ACHN (cell line): Measurements from ENCODE around the gene C1QTNF6.

Experiments
- DNase-seq: peaks from one replicate; pipeline ENCODE4 v3.0.0-alpha.2; 2015
- in situ Hi-C: cut with HindIII; loops from 2 replicates; pipeline ENCODE4 v1.10.0; 2017; ENCODE audit warnings: low sequenced_read_pairs, low pct_ligation_motif_present, low pct_unique_long_range_greater_than_20kb

C1QTNF6 gene

DNA sequence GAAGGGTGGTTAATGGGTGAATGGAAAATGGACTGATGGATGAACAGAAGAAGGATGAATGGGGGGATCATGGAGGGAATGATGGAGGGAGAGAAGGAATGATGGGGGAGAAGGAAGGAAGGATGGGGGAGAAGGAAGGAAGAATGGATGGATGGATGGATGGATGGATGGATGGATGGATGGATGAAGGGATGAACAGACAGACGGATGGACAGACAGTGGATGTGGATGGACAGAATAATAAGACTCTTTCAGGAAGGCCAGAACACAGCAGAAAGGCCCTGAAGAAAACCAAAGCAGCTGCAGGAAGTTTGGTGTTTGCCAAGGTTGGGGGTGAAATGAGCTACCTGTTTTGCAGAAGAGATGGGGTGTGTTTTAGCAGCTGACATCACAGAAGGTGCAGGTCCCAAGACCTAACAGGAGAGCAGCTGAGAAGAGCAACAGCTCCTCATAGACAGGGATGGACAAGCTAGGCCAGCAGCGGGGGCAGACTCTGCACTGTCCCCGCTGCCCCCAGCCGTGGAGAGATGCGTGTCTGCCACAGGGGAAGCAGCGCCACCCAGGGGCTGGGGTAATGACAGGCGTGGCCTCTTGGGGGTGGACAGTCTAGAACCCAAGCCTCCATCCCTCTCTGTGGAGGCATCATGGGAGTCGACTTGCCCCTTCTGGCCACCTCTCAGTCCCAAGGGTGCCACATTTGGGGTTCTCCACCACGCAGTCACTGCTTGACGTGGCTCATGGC, 17.9 kb downstream of the C1QTNF6 start:
- in situ Hi-C loops: no loop called here

DNA sequence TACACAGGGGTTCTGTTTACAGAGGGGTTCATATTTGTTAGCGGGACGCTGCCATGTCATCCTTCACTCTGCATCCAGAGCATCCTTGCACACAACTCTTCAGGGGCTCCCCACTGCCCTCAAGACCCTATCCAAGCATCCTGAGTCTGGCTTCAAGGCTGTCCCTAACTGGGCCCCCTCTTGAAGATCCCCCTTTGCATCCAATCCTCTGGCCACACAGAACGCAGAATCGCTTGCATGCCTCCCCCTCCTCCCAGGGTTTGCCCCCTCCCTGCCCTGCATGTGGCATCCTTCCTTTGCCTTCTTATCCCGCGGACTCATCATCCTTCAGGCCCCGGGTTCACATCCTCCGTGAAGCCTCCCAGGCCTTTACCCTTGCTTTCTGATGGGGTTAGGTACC, 18.6 kb downstream of the C1QTNF6 start:
- in situ Hi-C loops: no loop called here
- DNase-seq: no peak

More for the DNA sequence above, 17.9 kb downstream of the C1QTNF6 start:
- DNase-seq: no peak

GRCh38 chr22:37167981-37168647, 19.9 kb downstream of the C1QTNF6 start:
- in situ Hi-C loops: no loop called here
- DNase-seq: no peak

- in situ Hi-C loops: no loop called here
- no peak for DNase-seq
Observed at GRCh38 chr22:37167176-37167980, 20.7 kb downstream of the C1QTNF6 start.

GRCh38 chr22:37166675-37167066, 21.4 kb downstream of the C1QTNF6 start:
- DNase-seq: peak; percentile 73
- in situ Hi-C loops: no loop called here

DNA sequence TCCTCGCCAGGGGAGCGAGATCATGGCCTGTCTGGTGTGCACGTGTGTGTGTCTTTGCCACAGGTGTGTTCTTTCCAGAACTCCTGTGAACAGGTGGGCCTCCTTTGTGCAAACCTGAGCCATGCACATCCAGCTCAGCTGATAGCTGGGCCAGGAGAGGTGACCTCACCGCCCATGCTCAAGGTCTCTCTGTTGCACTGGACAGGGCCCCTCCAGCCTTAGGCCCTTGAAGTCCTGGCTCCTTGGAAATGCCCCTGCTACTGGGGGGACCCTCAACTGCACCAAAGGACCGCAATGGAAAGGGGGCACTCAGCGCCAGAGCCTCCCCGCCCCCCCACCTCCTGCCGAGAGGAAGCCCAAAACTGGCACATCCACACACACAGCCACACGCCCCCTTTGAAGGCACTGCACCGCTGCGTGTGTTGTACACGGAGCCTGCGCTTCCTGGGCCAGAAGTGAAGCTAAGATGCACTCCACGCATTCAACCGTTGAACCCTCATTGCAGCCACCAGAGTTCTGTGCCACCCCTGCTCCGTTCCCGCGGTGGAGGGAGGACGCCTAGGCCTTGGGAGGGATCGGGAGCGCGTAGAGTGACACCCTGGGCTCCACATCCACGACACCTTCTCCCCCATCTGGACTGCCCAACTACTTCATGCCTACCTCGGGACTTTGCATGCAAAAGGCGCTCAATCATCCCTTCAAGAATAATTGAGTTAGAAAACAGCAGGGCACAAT, 21.9 kb downstream of the C1QTNF6 start:
- in situ Hi-C loops: no loop called here
- no peak for DNase-seq

- DNase-seq: no peak
- in situ Hi-C loops: no loop called here
Observed at GRCh38 chr22:37165066-37165465, 23.0 kb downstream of the C1QTNF6 start.

- in situ Hi-C loops: no loop called here
- DNase-seq: no peak
Observed at GRCh38 chr22:37164505-37164887, 23.6 kb downstream of the C1QTNF6 start.

DNA sequence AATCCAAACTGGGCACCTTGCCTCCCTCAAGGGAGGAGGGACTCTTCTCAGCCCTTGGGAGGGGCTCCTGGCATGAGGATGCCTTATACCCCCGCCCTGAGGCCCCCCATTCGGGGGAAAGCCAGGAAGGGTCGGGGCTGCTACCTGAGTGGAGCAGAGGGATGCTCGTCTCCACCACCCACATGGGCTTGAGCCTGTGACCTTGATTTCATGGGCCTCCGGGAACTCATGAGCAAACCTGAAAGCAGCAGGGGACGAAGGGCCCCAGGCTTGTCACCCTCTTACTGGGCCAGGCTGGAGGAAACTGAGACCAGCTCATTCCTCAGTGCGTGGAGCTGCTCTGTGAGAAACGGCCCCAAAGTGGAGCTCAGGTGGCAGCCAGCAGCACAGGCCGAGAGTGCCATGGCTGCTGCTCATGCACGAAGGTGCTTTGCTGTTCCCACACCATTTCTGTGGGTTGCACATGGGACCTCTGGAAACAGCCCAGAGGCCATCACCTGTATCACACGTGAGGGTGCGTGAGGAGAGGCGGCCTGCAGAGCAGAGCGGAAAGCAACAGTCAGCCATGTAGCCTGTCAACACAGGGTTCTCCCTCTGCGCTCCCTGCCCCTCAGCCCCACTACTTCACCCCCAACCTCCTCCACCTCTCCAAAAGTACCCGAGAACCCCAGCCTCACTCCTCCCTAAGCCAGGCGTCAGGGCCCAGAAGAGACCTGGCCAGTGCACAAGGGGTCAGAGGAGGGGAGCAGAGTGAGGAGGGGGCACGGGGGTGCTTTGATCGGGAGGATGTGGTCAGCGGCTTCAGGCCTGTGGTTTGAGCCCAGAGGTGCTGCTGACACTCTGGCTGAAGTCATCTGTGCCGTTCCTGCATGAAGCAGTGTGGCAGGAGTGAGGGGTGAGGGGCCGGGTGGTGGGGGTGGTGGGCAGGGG, 24.2 kb downstream of the C1QTNF6 start:
- in situ Hi-C loops: no loop called here
- DNase-seq: no peak

- in situ Hi-C loops: no loop called here
- DNase-seq: no peak
Observed at GRCh38 chr22:37163096-37163489, 25.0 kb downstream of the C1QTNF6 start.

DNA sequence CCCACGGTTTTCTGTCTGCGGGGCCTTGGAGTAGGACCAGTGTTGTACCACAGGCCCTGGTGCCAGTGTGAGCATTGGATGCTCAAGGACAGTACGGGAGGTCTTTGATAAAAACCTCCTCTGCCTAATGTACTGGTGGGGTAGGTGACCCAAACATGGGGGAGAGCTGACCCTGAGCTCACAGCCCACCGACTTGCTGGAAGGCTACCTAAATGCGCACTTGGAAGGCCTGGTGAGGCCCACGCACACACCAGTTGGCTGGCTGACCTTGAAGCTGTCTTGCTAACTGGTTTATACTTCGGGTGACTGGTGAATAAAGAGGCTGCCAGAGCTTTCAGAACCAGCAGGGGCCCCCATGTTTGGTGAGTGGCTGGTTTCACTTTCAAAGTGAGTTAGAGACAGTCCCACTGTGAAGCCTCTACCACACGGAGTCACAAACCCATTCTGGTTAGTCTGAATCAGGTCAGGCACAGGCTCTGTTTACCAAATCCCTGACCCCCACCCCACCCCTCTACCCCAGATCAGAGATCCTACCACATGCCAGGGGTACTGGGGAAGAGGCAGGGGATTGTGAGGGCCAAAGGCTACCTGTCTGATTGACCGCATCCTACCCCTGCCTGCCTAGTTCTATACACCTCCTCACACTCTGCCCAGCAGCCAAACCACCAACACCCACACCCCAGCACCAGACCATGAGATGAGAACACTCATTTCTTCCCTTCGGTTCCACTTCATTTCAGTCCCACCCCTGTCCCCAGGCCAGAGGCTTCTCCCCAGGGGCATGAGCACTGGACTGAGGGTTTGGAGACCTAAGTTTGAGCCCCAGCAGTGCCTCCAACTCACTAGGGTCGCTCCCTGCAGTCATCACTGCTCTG, 25.6 kb downstream of the C1QTNF6 start:
- in situ Hi-C loops: no loop called here
- DNase-seq: no peak

DNA sequence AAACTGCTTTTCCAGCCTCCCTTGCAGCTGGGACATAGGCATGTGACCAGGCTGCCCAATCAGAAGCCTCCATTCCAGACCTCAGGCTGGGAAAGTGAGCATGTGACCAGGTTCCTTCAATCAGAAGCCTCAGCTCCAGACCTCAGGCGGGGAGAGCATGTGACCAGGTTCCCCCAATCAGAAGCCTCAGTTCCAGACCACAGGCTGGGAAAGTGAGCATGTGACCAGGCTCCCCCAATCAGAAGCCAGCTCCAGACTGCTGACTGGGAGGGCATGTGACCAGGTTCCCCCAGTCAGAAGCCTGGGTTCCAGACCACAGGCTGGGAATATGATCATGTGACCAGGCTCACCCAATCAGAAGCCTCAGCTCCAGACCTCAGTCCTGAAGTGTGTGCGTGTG, 26.6 kb downstream of the C1QTNF6 start:
- in situ Hi-C loops: no loop called here
- no peak for DNase-seq

- no peak for DNase-seq
Observed at GRCh38 chr22:37160027-37160426, 28.0 kb downstream of the C1QTNF6 start.

GRCh38 chr22:37158963-37159290, 29.1 kb downstream of the C1QTNF6 start:
- in situ Hi-C loops: no loop called here
- no peak for DNase-seq

More at GRCh38 chr22:37160027-37160426, 28.0 kb downstream of the C1QTNF6 start:
- in situ Hi-C loops: no loop called here

GRCh38 chr22:37157516-37158285, 30.3 kb downstream of the C1QTNF6 start:
- no peak for DNase-seq
- in situ Hi-C loops: no loop called here

- in situ Hi-C loops: no loop called here
- no peak for DNase-seq
Observed at GRCh38 chr22:37156686-37157435, 31.2 kb downstream of the C1QTNF6 start.
